HG02884 (cell line): Measurements from ENCODE around the gene HS2ST1.
"Not testable (repeated sequence)": the region's sequence is repeated elsewhere in the genome, so short reads cannot be mapped to it uniquely, and the experiment has no call there.

Source experiments
- ATAC-seq: cut with Tn5 transposase; IDR thresholded peaks from one replicate; pipeline ENCODE4 v1.9.1; 2021; ENCODE audit warnings: mild to moderate bottlenecking, moderate library complexity; ENCODE audit not compliant: unreplicated experiment

Gene HS2ST1

DNA sequence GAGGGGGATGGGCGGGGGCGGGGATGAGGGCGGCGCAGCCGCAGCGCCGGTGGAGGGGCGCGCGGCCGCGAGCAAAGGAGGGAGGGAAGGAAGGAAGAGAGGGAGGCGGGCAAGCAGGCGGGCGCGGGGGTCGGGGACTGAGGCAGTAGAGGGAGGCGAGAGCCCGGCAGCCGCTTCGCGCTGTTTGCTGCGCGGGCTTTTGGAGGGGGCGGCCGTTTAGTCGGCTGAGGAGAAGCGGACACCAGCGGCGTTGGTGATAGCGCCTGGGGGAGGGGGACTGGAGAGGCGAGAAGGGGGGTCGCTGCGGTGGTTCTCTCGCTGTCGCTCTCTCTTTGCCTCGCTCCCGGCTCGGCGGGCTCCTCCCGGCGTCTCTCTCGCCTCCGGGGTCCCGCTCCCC is at the start of gene HS2ST1:
Gene HS2ST1 (plus strand): TSS at position 35 of the 397 bp plus-strand sequence.
- no peak for ATAC-seq

DNA sequence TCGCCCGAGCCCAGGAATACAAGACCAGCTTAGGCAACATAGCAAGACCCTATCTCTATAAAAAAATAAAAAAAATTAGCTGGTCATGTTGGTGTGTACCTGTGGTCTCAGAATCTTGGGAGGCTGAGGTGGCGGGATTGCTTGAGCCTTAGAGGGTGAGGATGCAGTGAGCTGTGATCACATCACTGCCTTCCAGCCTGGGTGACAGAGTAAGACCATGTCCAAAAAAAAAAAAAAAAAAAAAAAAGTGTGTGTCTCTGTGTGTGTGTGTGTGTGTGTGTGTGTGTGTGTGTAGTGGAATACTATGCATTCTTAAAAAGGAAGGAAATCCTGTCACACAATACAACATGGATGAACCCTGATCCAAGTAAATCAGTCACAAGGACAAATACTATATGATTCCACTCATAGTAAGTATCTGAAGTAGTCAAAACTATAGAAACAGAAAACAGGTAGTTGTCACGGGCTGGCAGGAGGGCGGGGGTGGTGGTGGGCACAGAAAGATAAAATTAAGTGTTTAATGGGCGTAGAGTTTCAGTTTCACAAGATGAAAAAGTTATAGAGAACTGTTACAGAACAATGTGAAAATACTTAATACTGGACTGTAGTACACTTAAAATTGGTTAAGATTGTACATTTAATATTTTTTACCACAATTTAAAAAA is 48.3 kb upstream of the HS2ST1 start:
- ATAC-seq = peak; percentile 71

DNA sequence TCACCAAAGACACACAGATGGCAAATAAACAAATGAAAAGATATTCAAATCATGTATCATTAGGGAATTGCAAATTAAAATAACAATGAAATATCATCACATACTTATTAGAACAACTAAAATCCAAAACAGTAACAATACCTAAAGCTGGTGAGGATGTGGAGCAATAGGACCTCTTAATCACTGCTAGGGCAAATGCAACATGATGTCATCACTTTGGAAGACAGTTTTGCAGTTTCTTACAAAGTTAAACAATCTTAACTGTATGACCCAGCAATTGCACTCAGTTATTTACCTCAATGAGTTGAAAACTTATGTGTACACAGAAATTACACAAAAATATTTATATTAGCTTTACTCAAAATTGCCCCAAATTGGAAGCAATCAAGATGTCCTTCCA is 47.8 kb upstream of the HS2ST1 start:
- ATAC-seq = no peak

DNA sequence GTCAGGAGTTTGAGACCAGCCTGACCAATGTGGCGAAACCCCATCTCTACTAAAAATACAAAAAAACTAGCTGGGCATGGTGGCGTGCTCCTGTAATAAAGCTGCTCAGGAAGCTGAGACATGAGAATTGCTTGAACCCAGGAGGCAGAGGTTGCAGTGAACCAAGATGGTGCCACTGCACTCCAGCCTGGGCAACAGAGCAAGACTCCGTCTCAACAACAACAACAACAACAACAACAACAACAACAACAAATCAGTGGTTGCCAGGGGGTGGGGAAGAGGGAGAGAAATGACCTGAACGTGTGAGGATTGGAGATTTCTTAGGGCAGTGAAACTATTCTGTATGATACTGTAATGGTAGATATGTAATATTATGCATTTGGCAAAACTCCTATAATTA is 47.2 kb upstream of the HS2ST1 start:
- not testable (repeated sequence) for ATAC-seq

DNA sequence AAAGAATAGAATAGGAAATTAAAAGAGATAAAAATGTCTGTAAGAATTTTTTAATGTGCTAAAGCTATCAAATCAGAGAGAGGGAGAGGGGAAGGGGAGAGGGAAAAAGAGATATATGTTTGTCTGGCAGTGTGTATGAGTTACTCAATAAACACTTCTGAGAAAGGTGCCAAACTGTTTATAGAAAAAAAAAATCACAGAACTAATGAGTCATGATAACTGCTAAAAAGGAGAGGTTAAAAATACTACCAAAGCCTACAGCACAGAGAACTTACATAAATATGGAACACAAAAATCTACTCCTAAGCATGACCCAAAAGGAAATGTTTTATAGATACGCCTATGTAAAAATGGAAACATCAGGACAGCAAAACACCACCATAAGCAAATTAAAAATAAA is 46.0 kb upstream of the HS2ST1 start:
- ATAC-seq = no peak

DNA sequence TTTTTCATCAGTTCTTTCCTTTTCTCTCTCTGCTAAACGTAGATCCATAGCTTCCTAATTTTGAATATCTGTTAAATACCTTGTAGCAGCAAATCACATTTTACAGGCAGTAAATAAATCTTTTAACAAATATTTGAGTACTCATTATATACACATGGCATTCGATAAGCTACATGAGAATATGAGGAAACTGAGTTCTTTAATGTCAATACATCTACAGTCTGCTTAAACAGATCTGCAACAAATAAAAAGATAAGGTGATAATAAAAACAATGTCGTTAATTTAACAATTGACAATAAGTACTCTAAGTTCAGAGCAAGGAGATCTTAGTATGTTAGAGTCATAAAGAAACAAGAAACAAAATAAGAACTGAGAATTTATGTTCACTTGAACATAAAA is 43.4 kb upstream of the HS2ST1 start:
- ATAC-seq = no peak

DNA sequence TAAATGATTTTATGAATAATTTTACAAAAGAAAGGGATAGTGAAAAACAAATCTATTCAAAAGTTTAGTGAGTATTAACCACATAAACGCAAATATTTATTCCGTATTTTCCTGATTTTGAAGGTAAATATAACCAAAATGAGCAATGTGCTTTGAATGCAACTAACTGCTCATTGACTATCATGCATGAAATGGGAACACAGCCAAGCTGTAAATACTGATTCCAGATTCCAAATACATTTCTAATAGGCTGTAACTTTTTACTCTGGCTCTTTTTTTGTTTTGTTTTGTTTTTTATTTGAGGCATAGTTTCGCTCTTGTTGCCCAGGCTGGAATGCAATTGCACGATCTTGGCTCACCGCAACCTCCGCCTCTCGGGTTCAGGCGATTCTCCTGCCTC is 42.3 kb upstream of the HS2ST1 start:
- ATAC-seq = no peak

DNA sequence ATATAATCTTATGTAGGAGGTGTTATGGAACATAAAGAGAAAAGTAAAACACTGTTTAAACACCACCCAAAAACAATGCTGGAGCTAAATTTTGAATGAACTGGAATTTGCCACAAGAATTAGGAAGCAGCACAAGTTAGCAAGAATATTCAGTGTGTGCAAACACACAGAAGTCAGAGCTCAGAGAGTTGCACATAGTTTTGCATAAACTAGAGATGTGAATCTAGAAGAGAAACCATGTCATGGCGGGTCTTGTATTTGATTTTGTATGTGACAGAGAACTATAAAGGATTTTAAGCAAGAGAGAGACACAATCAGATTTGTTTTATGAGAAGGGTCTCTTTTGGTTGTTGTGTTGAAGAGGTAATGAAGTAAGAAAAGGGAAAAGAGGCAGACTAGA is 38.7 kb upstream of the HS2ST1 start:
- no peak for ATAC-seq

DNA sequence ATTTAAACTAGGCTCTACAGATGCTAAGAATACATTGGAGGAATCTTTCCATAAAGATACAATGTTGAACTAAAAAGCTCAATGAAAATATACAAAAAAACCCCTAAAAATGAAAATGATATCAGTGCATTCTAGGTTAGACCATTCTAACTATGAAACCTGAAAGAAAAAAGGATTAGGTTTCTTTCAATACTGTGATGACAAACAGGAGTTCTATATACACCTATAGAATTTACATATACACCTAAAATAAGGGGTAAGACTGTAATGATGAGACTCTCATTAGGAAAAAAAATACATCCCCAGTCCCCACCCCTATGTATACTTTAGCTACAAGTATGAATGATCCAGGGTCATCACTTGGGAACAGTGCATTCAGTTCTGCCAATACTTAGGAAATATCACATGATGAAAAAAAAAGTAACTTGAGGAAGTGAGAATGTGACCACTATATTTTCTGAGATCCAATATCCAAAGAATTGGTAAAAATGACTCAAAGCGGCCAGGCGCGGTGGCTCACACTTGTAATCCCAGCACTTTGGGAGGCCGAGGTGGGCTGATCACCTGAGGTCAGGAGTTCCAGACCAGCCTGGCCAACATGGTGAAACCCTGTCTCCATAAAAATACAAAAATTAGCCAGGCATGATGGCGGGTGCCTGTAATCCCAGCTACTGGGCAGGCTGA is 26.8 kb upstream of the HS2ST1 start:
- peak; percentile 75 for ATAC-seq

DNA sequence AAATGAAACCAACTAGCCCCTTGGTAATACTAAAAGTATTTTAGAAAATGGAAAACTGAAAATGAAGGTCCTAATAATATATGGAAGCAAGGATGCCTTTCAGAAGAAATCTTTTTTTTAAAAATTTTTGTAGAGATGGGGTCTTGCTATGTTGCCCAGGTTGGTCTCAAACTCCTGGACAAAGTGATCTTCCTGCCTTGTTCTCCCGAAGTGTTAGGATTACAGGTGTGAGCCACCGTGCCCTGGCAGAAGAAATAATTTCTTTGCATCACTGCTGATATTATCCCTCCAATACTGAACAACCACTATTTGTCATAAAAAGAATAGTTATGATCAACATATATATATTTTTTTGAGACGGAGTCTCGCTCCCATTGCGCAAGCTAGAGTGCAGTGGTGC is 26.1 kb upstream of the HS2ST1 start:
- ATAC-seq = no peak

DNA sequence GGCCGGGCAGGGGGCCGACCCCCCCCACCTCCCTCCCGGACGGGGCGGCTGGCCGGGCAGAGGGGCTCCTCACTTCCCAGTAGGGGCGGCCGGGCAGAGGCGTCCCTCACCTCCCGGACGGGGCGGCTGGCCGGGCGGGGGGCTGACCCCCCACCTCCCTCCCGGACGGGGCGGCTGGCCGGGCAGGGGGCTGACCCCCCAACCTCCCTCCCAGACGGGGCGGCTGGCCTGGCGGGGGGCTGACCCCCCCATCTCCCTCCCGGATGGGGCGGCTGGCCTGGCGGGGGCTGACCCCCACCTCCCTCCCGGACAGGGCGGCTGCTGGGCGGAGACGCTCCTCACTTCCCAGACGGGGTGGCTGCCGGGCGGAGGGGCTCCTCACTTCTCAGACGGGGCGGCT is 15.0 kb upstream of the HS2ST1 start:
- ATAC-seq = not testable (repeated sequence)

DNA sequence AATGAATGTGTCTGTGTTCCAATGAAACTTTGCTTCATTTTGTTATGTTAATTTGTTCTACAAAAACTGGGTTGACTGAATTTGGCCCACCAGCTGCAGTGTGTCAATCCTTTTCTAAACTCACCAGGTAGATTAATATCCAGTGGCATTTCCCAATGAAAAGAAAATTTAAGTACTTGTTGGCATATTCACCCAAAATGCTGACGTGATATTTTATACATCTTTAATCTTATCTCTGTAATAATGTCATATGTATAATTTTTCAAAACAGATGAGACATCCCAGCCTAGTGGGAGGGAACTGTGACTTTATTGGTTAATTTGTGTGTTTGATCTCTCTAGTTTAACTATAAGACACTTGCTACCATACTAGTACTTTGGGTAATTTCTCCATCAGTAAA is 8.6 kb upstream of the HS2ST1 start:
- ATAC-seq = no peak

DNA sequence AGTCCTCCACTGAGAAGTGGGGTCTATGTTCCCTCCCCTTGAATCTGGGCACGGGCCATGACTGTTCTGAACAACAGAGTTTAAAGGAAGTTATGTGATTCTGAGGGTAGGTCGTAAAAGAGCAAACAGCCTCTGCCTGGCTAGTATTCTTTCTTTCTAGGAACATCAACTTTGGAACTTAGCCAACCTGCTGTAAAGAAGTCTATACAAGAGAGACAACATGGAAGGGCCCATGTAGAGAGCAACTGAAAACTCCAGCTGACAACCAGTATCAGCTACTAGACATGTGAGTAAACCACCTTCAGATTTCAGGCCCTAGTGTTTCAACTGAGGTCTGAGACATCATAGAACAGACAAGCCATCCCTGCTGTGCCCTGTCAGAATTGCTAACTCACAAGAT is 8.0 kb upstream of the HS2ST1 start:
- ATAC-seq = no peak

DNA sequence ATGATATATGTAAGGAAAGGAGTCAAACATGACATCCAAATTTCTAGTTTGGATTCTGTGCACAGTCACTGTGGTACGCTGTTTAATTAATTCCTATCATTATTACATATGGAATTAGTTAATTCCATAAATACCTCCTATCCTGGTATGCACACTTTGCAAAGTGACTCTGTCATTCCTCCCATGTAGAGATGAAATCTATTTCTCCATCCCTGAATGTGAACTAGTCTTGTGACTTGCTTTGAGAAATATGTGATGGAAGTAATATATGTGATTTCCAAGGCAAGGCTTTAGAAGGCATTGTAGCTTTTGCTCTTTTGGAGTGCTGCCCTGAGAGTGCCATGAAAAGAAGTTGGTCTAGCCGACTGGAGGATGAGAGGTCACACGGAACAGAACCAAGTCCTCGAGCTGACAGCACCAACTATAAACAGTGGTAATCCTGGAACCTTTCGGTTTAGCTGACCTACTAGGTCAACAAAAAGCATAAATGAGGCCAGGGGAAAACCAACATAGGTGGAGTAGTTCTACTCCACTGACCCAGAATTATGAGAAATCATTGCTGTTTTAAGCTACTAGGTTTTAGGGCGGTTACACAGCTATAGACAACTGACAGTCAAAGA is 2.0 kb upstream of the HS2ST1 start:
- no peak for ATAC-seq

DNA sequence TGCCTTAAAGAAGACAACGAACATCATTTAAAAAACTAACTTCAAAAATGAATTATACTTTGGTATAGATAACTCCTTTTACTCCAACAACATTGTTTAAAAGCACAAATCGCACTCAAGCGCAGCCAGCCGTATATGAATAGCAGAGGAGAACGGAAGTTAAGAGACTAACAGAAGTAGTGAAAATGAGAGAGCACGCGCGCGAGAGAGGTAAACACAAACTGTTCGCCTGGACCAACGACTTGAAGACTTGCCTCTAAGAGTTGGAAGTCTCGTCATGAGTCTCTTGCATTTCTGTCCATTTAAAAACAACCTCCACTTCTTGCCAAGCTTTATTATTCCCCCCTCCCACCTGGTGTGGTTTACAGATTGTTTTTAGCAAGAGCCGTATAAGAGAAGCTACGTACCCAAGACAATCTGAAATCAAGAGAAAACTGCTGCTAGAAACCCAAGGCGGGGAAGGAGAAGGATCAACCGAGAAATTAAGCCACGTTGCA is 988 bp upstream of the HS2ST1 start:
- ATAC-seq = no peak

DNA sequence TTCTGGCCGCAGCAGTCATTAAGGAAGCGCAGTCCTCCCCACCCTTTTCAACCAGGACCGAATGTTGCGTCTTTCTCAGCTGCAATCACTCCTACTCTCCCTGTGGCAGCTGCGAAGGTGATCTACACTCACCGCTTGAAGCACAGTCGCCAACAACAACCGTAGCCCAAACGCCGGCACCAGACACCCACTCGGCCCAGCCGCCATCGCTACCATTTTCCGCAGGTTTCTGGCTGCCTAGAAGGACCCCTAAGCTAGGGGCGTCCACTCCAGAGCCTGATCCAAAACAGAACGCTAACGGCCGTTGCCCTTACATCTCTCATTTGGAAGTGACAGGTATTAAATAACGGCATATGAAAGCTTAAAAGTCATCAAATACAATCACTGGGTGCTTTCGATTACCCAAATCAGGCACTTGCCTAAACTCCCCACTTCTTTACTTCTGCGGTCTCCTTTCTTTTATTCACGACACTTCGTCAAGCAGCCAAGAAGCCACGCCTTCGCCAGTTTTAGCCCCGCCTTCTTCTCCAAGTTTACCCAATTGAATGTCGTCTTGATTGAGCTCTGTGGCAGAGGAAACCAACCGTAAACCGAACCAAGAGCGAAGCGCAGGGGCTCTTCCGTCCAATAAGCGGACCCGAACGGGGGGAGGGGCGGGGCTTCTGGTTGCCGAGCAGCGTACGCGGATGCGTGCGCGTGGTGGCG is 387 bp upstream of the HS2ST1 start, which contains the start of gene SELENOF:
Gene SELENOF (minus strand): TSS at position 231 of the 705 bp plus-strand sequence. CDS start 15 bp downstream, at position 216.
- peak; percentile 84 for ATAC-seq

DNA sequence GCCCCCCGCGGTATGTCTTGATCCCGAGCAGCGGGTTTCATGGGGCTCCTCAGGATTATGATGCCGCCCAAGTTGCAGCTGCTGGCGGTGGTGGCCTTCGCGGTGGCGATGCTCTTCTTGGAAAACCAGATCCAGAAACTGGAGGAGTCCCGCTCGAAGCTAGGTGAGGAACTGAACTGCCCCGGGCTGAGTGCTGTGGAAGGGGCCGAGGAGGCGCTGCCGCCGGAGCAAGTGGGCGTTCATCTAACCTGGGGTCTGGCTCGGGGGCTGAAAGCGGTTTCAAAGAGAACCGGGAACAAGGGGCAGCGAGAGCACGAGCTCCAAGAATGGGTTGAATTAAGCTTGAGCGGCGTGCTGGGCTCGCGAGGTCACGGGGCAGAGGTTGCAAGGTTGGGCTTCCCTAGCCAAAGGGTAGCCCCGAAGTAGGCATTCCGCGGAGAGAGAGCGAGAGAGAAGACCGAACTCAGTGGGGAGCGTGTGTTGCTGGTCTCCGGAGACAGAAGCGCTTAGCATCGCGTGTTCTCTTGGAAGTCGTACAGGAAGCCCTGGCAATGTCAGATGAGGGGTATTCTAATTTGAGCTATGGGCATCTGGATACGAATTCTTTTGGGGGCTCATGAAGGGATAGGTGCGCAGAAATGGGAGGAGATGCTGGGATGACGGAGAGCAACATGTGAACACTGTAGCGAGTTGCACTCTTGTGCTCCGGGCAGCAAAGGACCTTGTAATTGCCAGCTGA is 732 bp downstream of the HS2ST1 start:
- ATAC-seq = no peak

DNA sequence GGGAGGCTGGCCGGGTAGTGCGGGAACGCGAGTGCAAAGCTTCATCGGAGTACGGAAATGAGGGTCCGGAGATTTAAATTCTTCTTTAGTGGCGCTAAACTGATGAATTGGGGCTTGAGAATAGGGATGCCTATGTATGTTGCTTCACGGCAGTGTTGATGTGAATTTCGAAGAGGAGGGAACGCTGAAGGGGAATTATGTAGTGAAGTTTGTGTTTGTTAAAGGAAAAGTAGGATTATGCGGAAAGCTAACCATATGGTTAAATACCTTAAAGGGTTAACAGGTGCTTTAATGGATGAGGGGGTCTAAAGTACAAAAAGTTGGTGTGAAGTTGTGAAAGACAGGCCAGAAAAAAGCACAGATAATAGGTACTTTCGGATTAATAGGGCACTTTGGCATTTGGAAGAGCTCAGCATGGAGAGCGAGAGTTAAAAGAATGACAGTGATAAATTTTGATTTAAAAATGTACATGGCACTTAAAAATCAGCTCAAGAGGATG is 1.4 kb downstream of the HS2ST1 start:
- ATAC-seq = no peak

DNA sequence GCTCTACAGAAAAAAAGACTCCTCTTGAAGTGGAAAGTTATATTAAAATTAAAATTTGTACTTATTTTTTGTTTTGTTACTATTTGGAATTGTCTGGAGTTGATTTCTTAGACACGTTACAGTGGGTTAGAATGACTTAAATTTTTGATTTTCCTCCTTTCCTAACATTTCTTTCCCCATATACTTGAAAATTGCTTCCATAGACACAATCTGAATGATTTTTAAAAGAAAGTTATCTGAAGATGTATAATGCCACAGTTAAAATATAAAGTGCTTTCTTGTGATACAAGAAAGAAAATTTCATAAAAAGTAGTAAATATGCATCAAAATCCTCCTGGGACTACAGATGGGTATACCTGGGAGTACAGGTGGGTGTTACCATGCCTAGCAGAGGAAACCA is 2.3 kb downstream of the HS2ST1 start:
- ATAC-seq = no peak

DNA sequence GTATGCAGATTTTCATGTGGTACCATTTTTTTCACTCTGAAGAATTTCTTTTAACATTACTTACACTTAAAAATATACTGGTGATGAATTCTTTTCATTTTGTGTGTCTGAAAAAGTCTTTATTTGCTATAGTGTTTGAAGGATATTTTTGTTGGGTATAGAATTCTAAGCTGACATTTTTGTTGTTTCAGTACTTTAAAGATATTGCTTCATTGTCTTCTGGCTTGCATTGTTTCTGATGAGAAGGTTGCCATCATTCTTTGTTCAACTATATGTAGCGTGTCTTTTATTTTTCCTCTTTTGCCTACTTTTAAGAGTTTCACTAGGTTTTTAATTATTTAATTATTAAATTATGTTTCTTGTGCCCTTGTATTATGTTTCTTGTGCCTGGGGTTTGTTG is 8.0 kb downstream of the HS2ST1 start:
- no peak for ATAC-seq
